Sigmoid colon (tissue), 7 donors: ENCODE results near the gene SCYGR4. TPM values are rescaled to one million over a fixed set of nuclear protein-coding genes. Genes with fewer than 3 reads are reported as not detected.

Experiments used
- DNase-seq: peaks from one replicate; pipeline ENCODE4 v3.0.0-alpha.2; 2019
- H3K27ac ChIP-seq, 4 donors: fragments of 200-600 bp; sonication (generic); one replicate each; pipeline ENCODE4 v1.5.1; 2016 to 2019; ENCODE audit warnings: mild to moderate bottlenecking in 1 of 4
- H3K27me3 ChIP-seq, 3 donors: fragments of 200-600 bp; sonication (generic); one replicate each; pipeline ENCODE4 v1.5.1; 2019; ENCODE audit warnings: mild to moderate bottlenecking in 1 of 3
- H3K36me3 ChIP-seq, 4 donors: fragments of 200-600 bp; sonication (generic); one replicate each; pipeline ENCODE4 v1.5.1; 2016 to 2019
- H3K4me1 ChIP-seq, 4 donors: fragments of 200-600 bp; sonication (generic); one replicate each; pipeline ENCODE4 v1.5.1; 2017 to 2019
- H3K4me3 ChIP-seq, 4 donors: fragments of 200-600 bp; sonication (generic); one replicate each; pipeline ENCODE4 v1.5.1; 2017 to 2019; ENCODE audit warnings: mild to moderate bottlenecking in 2 of 4, moderate library complexity in 1 of 4
- H3K9me3 ChIP-seq, 4 donors: fragments of 200-600 bp in 3 of 4; sonication (generic) in 3 of 4; one replicate each; pipeline versions ENCODE4 v1.5.1 to v1.6.1; 2013 to 2019
- CTCF ChIP-seq, 4 experiments: fragments of 450-650 bp in 3 of 4; fragments of 200-600 bp in 1 of 4; IDR thresholded peaks; one replicate each; pipeline ENCODE4 v1.5.1; 2016 to 2019; ENCODE audit warnings: antibody characterized with exemption in 4 of 4, mild to moderate bottlenecking in 3 of 4, moderate library complexity in 2 of 4
- EP300 ChIP-seq, 4 donors: sonication (generic); formaldehyde crosslinking; IDR thresholded peaks; one replicate each; pipeline ENCODE4 v1.6.1; 2017; ENCODE audit warnings: antibody characterized with exemption in 4 of 4
- POLR2A ChIP-seq, 2 donors: fragments of 450-650 bp; IDR thresholded peaks; one replicate each; pipeline ENCODE4 v1.6.1; 2016; ENCODE audit warnings: antibody characterized with exemption in 2 of 2, mild to moderate bottlenecking in 2 of 2, moderate library complexity in 2 of 2
- POLR2AphosphoS5 ChIP-seq, 4 donors: sonication (generic); formaldehyde crosslinking; IDR thresholded peaks; one replicate each; pipeline ENCODE4 v1.6.1; 2017; ENCODE audit warnings: antibody characterized with exemption in 4 of 4
- WGBS, 2 donors: extraction: QIAGEN DNeasy Blood & Tissue Kit; methylation state at CpG; one replicate each; pipeline ENCODE4 v1.1.7; 2013; 5-methylcytosine and 5-hydroxymethylcytosine counted together
- intact Hi-C: fragments of 100-400 bp; cut with DNase I; formaldehyde crosslinking; loops from one replicate; pipeline ENCODE4 v1.15.1; 2023
- polyA plus RNA-seq, 3 donors: library from polyadenylated mRNA; stranded (reverse); fragments of 200-250 nt; gene quantifications; one replicate each; pipeline ENCODE4 v1.2.3, GENCODE V29; 2013
- total RNA-seq, 4 donors: library from RNA; depleted of rRNA; stranded (reverse); fragments of >200 nt; gene quantifications; one replicate each; pipeline ENCODE4 v1.1.0, GENCODE V29; 2016
- donor health status: healthy with polysubstance abuse.
- donor health status: Bipolar disorder and iron deficiency.
- donor health status: healthy.

Gene SCYGR4
- total and polyA plus RNA-seq, 7 donors, result not detected

DNA sequence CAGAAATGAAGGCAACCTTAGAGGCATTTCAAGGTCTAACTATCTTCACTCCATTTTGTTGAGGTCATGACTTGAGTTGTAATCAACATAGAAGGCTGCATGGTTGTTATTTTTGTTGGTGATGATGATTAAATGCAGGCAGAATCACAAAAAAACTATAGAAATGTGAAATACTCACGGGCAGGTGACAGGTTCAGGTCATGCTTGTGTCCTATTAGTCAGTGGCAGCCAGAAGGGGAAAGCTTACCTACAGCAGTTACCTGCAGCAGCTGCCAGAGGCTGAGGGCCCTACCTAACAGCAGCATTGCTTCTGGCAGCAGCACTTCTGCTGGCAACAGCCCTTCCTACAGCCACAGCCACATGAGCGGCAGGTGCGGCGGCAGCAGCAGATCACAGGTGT lies 3.1 kb upstream of the SCYGR4 start:
- no peak overlapping the region for H3K4me3 ChIP-seq

GRCh38 chr2:227614740-227615139 lies 2.6 kb upstream of the SCYGR4 start, which contains the start of gene SCYGR3:
Gene SCYGR3 (minus strand): TSS chr2:227614840. CDS start chr2:227614840, 0 bp downstream.
- no peaks in the 10 kb centered on the region for H3K9me3 ChIP-seq
- no peaks in the 10 kb centered on the region for H3K27me3 ChIP-seq
- no peaks in the 10 kb centered on the region for H3K36me3 ChIP-seq
- intact Hi-C loops, result no loop called here
- no peaks in the 10 kb centered on the region for H3K4me1 ChIP-seq
- WGBS, 2 donors, result 87 to 98% methylated on average over 4 of the region's 4 CpGs
- no peak for DNase-seq
- no peak within 1 kb of the TSS for H3K4me3 ChIP-seq
- H3K27ac ChIP-seq, result no peak within 1 kb of the TSS
- no peak for TF ChIP-seq EP300 (IDR thresholded peaks at IDR 0.05)
- no peak for TF ChIP-seq POLR2A (IDR thresholded peaks at IDR 0.05)
- no peak for TF ChIP-seq POLR2AphosphoS5 (IDR thresholded peaks at IDR 0.05)
- no peak for TF ChIP-seq CTCF (IDR thresholded peaks at IDR 0.05)

More for the DNA sequence above, 3.1 kb upstream of the SCYGR4 start:
- TF ChIP-seq POLR2AphosphoS5 (IDR thresholded peaks at IDR 0.05) (no peak), CTCF (IDR thresholded peaks at IDR 0.05) (no peak), EP300 (IDR thresholded peaks at IDR 0.05) (no peak), POLR2A (IDR thresholded peaks at IDR 0.05) (no peak)
- 92 to 96% methylated on average over 4 of the region's 4 CpGs for WGBS, 2 donors
- H3K9me3 ChIP-seq, result no peaks in the 10 kb centered on the region
- DNase-seq, result no peak
- H3K4me1 ChIP-seq, result no peaks in the 10 kb centered on the region
- no peaks in the 10 kb centered on the region for H3K36me3 ChIP-seq
- H3K27me3 ChIP-seq, result no peaks in the 10 kb centered on the region
- H3K27ac ChIP-seq, result no peak overlapping the region
- intact Hi-C loops, result no loop called here

DNA sequence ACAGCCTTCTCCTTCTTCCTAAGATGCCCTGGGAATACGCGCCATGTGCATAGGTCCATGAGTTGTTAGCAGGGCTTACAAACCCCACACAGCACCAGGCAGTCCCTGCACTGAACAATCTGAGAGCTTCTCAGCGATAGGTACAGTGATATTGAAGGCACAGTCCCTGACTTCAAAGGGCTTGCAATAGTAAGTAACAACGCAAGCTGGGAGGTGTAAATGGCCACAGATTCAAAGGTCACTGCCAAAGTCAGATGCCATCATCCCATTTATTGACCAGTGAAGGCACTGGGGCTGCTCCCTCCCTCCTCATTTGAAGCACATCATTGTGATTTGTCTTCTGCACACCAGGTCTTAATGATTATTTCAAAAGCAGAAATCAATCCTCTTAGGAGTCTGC lies 2.1 kb upstream of the SCYGR4 start:
- intact Hi-C loops, result no loop called here
- no peaks in the 10 kb centered on the region for H3K9me3 ChIP-seq
- H3K4me3 ChIP-seq, result no peak overlapping the region
- no peak for DNase-seq
- H3K27ac ChIP-seq, result no peak overlapping the region
- H3K4me1 ChIP-seq, result no peaks in the 10 kb centered on the region
- TF ChIP-seq POLR2AphosphoS5 (IDR thresholded peaks at IDR 0.05), result no peak
- TF ChIP-seq CTCF (IDR thresholded peaks at IDR 0.05), result no peak
- TF ChIP-seq EP300 (IDR thresholded peaks at IDR 0.05), result no peak
- no peak for TF ChIP-seq POLR2A (IDR thresholded peaks at IDR 0.05)
- no peaks in the 10 kb centered on the region for H3K36me3 ChIP-seq
- WGBS, 2 donors, result 86 to 97% methylated on average over 4 of the region's 4 CpGs
- H3K27me3 ChIP-seq, result no peaks in the 10 kb centered on the region

- intact Hi-C loops, result no loop called here
- 84 to 87% methylated on average over 5 of the region's 5 CpGs for WGBS, 2 donors
- no peaks in the 10 kb centered on the region for H3K36me3 ChIP-seq
- H3K4me1 ChIP-seq, result no peaks in the 10 kb centered on the region
- no peak overlapping the region for H3K4me3 ChIP-seq
- H3K9me3 ChIP-seq, result no peaks in the 10 kb centered on the region
- no peak for TF ChIP-seq CTCF (IDR thresholded peaks at IDR 0.05)
- TF ChIP-seq POLR2A (IDR thresholded peaks at IDR 0.05), result no peak
- TF ChIP-seq EP300 (IDR thresholded peaks at IDR 0.05), result no peak
- no peak for TF ChIP-seq POLR2AphosphoS5 (IDR thresholded peaks at IDR 0.05)
- no peak overlapping the region for H3K27ac ChIP-seq
- no peaks in the 10 kb centered on the region for H3K27me3 ChIP-seq
- DNase-seq, result no peak
These were observed 1.4 kb upstream of the SCYGR4 start for GRCh38 chr2:227615906-227616305.

DNA sequence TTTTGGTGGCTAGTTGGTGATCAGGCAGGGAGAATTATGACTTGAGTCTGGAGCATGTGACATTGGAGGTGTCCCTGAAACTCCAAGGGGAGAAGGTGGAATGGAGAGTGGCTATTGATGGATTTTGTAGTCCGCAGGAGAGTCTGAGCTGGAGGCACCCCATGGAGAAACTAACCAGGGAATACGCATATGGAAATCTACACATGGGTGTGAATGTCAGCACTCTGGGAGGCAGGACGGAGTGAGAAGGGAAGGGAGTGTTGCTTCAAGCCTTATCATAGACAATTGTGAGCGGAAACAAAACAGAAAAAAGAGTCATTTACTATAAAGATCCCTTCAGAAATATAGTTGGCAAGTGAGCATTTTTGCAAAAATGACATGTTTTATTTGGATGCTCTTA lies 667 bp upstream of the SCYGR4 start:
- TF ChIP-seq POLR2A (IDR thresholded peaks at IDR 0.05) (no peak), EP300 (IDR thresholded peaks at IDR 0.05) (no peak), POLR2AphosphoS5 (IDR thresholded peaks at IDR 0.05) (no peak), CTCF (IDR thresholded peaks at IDR 0.05) (no peak)
- no peak for DNase-seq
- no peaks in the 10 kb centered on the region for H3K36me3 ChIP-seq
- intact Hi-C loops, result no loop called here
- WGBS, 2 donors, result 81 to 87% methylated on average over 4 of the region's 4 CpGs
- no peak overlapping the region for H3K27ac ChIP-seq
- no peaks in the 10 kb centered on the region for H3K4me1 ChIP-seq
- no peaks in the 10 kb centered on the region for H3K27me3 ChIP-seq
- no peak overlapping the region for H3K4me3 ChIP-seq
- H3K9me3 ChIP-seq, result no peaks in the 10 kb centered on the region
